ENCODE results near the gene UFD1. TPM values are rescaled to one million over a fixed set of nuclear protein-coding genes. Genes with fewer than 3 reads are reported as not detected.
A peak's percentile ranks its signal among the peaks of the same experiment; 100 is the strongest.

UFD1 gene
- total and polyA plus RNA-seq, 2 experiments from 2014 or later, result 51.5 to 79.1 TPM

DNA sequence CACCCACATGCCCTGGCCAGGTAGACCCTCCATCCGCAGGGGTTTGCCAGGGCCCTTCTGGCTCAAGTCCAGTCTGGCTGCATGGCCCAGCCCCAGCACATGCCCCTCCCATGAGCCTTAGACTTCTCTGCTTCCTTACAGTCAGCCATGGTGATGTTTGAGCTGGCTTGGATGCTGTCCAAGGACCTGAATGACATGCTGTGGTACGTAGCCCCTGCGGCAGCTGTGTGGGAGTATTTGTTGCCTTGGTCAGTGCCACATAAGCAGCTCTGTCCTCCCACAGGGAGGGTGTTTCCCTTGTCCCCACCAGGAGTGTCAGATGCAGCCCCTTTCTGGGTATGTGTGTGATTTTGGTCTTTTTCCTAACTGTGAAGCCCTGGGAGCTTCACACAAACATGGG, 18.3 kb upstream of the UFD1 start:
- H3K9me3 ChIP-seq (ENCODE audit: low read depth), result no peaks in the 10 kb centered on the region
- no peak overlapping the region for H3K4me2 ChIP-seq
- DNase-seq (ENCODE audit: low spot score), result no peak
- no peaks in the 10 kb centered on the region for H3K27me3 ChIP-seq
- H3K4me3 ChIP-seq, result no peak overlapping the region
- no peak overlapping the region for H2AFZ ChIP-seq
- WGBS (ENCODE audit: low lambda C conversion rate, missing lambda C conversion rate), result 83% methylated on average over 3 of the region's 3 CpGs
- H3K36me3 ChIP-seq (replicated peaks; ENCODE audit: insufficient read depth, low read depth), result no peaks in the 10 kb centered on the region
- TF ChIP-seq EZH2phosphoT487 (IDR thresholded peaks at IDR 0.05; ENCODE audit: low read depth, severe bottlenecking, unreplicated experiment) (no peak), EZH2 (IDR thresholded peaks at IDR 0.05; ENCODE audit: borderline replicate concordance) (no peak)
- TF ChIP-seq, protein P1, sequence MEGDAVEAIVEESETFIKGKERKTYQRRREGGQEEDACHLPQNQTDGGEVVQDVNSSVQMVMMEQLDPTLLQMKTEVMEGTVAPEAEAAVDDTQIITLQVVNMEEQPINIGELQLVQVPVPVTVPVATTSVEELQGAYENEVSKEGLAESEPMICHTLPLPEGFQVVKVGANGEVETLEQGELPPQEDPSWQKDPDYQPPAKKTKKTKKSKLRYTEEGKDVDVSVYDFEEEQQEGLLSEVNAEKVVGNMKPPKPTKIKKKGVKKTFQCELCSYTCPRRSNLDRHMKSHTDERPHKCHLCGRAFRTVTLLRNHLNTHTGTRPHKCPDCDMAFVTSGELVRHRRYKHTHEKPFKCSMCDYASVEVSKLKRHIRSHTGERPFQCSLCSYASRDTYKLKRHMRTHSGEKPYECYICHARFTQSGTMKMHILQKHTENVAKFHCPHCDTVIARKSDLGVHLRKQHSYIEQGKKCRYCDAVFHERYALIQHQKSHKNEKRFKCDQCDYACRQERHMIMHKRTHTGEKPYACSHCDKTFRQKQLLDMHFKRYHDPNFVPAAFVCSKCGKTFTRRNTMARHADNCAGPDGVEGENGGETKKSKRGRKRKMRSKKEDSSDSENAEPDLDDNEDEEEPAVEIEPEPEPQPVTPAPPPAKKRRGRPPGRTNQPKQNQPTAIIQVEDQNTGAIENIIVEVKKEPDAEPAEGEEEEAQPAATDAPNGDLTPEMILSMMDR (IDR thresholded peaks at IDR 0.05; ENCODE audit: poor library complexity), result no peak
- no peak overlapping the region for H3K27ac ChIP-seq
- no peaks in the 10 kb centered on the region for H3K79me2 ChIP-seq
- H3K4me1 ChIP-seq (ENCODE audit: insufficient read depth), result no peaks in the 10 kb centered on the region
- no peaks in the 10 kb centered on the region for H4K20me1 ChIP-seq (ENCODE audit: insufficient read depth, poor library complexity, severe bottlenecking)
- H3K9me2 ChIP-seq (replicated peaks; ENCODE audit: insufficient read depth), result no peaks in the 10 kb centered on the region

DNA sequence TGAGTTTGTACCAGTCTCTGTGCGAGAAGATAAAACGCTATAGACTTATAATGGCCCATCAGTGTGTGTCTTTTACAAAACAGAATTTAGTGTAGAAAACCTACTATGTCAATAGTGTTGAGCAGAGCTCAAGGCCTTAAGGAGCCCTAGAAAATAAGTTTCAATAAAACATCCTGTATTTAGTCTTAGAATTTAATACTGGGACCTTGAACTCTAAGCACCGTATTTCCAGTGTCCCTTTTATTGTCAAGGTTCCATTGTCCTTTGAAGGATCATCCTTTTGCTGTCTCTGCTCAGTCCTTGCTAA, 17.3 kb upstream of the UFD1 start:
- no peak for DNase-seq (ENCODE audit: low spot score)
- 99% methylated on average over 3 of the region's 3 CpGs for WGBS (ENCODE audit: low lambda C conversion rate, missing lambda C conversion rate)
- no peaks in the 10 kb centered on the region for H3K27me3 ChIP-seq

DNA sequence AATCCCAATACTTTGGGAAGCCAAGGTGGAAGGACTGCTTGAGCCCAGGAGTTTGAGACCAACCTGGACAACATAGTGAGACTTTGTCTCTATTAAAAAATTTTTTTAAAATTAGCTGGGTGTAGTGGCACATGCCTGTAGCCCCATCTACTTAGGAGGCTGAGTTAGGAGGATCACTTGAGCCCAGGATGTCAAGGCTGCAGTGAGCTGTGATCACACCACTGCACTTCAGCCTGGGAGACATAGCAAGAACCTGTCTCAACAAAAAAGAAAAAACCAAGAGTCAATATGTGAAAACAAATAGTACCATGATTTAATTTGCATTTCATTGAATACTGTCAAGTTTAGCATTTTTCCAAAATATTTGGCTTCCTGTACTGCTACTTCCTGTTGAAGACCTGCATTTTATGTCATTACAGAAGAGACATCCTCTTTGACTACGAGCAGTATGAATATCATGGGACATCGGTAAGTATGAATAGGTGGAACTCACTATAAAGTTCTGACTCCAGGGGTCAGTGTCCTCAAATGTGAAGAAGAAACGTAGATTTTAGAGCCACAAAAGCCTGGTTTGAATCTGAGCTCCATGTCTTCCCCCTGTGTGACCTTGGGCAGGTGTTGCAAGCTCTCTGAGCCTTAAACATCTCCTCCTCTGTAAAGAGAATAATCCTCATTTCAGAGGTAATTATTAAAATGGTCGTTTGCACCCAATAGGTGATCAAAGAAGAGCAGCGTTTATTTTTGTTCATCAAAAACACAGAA, 16.8 kb upstream of the UFD1 start:
- H3K27ac ChIP-seq, result no peak overlapping the region
- H3K4me2 ChIP-seq, result no peak overlapping the region
- TF ChIP-seq EZH2 (IDR thresholded peaks at IDR 0.05; ENCODE audit: borderline replicate concordance), result no peak
- TF ChIP-seq, protein P1 (IDR thresholded peaks at IDR 0.05; ENCODE audit: poor library complexity), result peak; percentile 21
- no peaks in the 10 kb centered on the region for H3K4me1 ChIP-seq (ENCODE audit: insufficient read depth)
- H4K20me1 ChIP-seq (ENCODE audit: insufficient read depth, poor library complexity, severe bottlenecking), result no peaks in the 10 kb centered on the region
- DNase-seq (ENCODE audit: low spot score), result no peak
- WGBS (ENCODE audit: low lambda C conversion rate, missing lambda C conversion rate), result 89% methylated on average over 5 of the region's 5 CpGs
- no peak overlapping the region for H3K4me3 ChIP-seq
- no peaks in the 10 kb centered on the region for H3K9me3 ChIP-seq (ENCODE audit: low read depth)
- no peak overlapping the region for H2AFZ ChIP-seq
- H3K79me2 ChIP-seq, result no peaks in the 10 kb centered on the region
- no peaks in the 10 kb centered on the region for H3K9me2 ChIP-seq (replicated peaks; ENCODE audit: insufficient read depth)
- no peaks in the 10 kb centered on the region for H3K36me3 ChIP-seq (replicated peaks; ENCODE audit: insufficient read depth, low read depth)
- H3K27me3 ChIP-seq, result no peaks in the 10 kb centered on the region

More for the DNA sequence above, 17.3 kb upstream of the UFD1 start:
- Histone ChIP-seq H3K36me3 (replicated peaks; ENCODE audit: insufficient read depth, low read depth) (no peaks in the 10 kb centered on the region), H3K9me3 (ENCODE audit: low read depth) (no peaks in the 10 kb centered on the region), H3K79me2 (no peaks in the 10 kb centered on the region), H3K27ac (no peak overlapping the region), H2AFZ (no peak overlapping the region), H4K20me1 (ENCODE audit: insufficient read depth, poor library complexity, severe bottlenecking) (no peaks in the 10 kb centered on the region), H3K4me2 (no peak overlapping the region), H3K4me1 (ENCODE audit: insufficient read depth) (no peaks in the 10 kb centered on the region), H3K9me2 (replicated peaks; ENCODE audit: insufficient read depth) (no peaks in the 10 kb centered on the region), H3K4me3 (no peak overlapping the region)
- TF ChIP-seq EZH2phosphoT487 (IDR thresholded peaks at IDR 0.05; ENCODE audit: low read depth, severe bottlenecking, unreplicated experiment), result no peak
- TF ChIP-seq EZH2 (IDR thresholded peaks at IDR 0.05; ENCODE audit: borderline replicate concordance), result no peak
- TF ChIP-seq, protein P1 (IDR thresholded peaks at IDR 0.05; ENCODE audit: poor library complexity), result no peak
